SK-N-DZ (cell line): ENCODE measurements around the gene MPDZ.

Experiments
- DNase-seq: peaks from one replicate; pipeline ENCODE4 v3.0.0-alpha.2; 2015; ENCODE audit warnings: low spot score

Gene MPDZ

GRCh38 chr9:13186774-13187173, 92.7 kb downstream of the MPDZ start:
- no peak for DNase-seq

GRCh38 chr9:13186091-13186490, 93.4 kb downstream of the MPDZ start:
- no peak for DNase-seq

- no peak for DNase-seq
These were observed 97.8 kb downstream of the MPDZ start for GRCh38 chr9:13181652-13182051.

- no peak for DNase-seq
These were observed 100.2 kb downstream of the MPDZ start for GRCh38 chr9:13179257-13179656.

GRCh38 chr9:13175732-13176131, 103.8 kb downstream of the MPDZ start:
- no peak for DNase-seq

GRCh38 chr9:13174906-13175639, 104.4 kb downstream of the MPDZ start:
- no peak for DNase-seq

GRCh38 chr9:13173553-13173952, 105.9 kb downstream of the MPDZ start:
- DNase-seq: no peak

- no peak for DNase-seq
These were observed 108.2 kb downstream of the MPDZ start for GRCh38 chr9:13171261-13171660.

GRCh38 chr9:13166996-13167395, 112.5 kb downstream of the MPDZ start:
- DNase-seq: no peak

- DNase-seq: no peak
These were observed 113.5 kb downstream of the MPDZ start for GRCh38 chr9:13165956-13166355.

GRCh38 chr9:13165236-13165945, 114.1 kb downstream of the MPDZ start:
- no peak for DNase-seq

GRCh38 chr9:13163946-13164345, 115.5 kb downstream of the MPDZ start:
- no peak for DNase-seq

GRCh38 chr9:13163287-13163686, 116.2 kb downstream of the MPDZ start:
- DNase-seq: no peak

- no peak for DNase-seq
These were observed 119.4 kb downstream of the MPDZ start for GRCh38 chr9:13160051-13160450.

GRCh38 chr9:13158986-13159385, 120.5 kb downstream of the MPDZ start:
- no peak for DNase-seq

GRCh38 chr9:13151489-13151888, 128.0 kb downstream of the MPDZ start:
- no peak for DNase-seq

- no peak for DNase-seq
These were observed 130.0 kb downstream of the MPDZ start for GRCh38 chr9:13149454-13149853.

GRCh38 chr9:13146840-13147239, 132.7 kb downstream of the MPDZ start:
- DNase-seq: no peak

GRCh38 chr9:13145340-13145739, 134.2 kb downstream of the MPDZ start:
- no peak for DNase-seq

GRCh38 chr9:13144166-13144775, 135.2 kb downstream of the MPDZ start:
- DNase-seq: no peak

- no peak for DNase-seq
These were observed 136.2 kb downstream of the MPDZ start for GRCh38 chr9:13143281-13143680.

GRCh38 chr9:13142776-13143175, 136.7 kb downstream of the MPDZ start:
- DNase-seq: no peak

GRCh38 chr9:13141629-13142028, 137.9 kb downstream of the MPDZ start:
- DNase-seq: no peak
